Activated naive CD4-positive, alpha-beta T cell treated with anti-CD3 and anti-CD28 coated beads, Interleukin-2, amount 50 U/mL, for 16 hours (primary cell): ENCODE data around the gene RDH5.

ENCODE experiments used
- DNase-seq: peaks from one replicate; pipeline ENCODE4 v3.0.0-alpha.2; 2020

The RDH5 gene

DNA sequence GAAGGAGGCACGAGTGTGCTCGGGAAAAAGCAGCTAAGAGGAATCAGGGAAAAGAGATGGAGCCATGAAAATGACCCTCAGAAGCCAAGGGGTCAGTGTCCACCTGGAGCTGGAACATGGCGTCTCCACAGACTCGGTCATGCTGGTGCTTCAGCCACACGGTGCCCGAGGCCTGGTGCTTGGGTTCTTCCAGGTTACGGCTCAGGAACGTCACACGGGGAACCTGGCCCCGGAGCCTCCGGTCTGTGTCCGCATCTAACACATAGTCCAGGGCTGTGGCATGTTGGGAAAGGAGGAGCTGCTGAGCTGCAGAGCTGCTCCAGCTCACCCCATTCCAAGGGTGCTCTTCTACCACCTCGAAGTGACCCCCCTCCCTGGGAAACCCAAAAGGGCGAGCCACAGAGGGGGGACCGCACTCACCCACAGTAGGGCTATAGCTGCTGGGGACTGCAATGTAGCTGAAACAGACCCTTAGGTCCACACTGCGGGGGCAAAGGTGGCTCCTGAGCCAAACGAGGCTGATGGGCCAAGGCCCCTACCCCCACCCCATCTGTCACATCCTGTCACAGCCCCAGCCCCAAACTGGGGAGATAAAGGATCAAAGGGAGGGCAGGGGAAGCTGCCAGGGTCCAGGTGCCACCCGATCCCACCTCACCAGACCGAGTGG lies 23.3 kb upstream of the RDH5 start:
- no peak for DNase-seq

DNA sequence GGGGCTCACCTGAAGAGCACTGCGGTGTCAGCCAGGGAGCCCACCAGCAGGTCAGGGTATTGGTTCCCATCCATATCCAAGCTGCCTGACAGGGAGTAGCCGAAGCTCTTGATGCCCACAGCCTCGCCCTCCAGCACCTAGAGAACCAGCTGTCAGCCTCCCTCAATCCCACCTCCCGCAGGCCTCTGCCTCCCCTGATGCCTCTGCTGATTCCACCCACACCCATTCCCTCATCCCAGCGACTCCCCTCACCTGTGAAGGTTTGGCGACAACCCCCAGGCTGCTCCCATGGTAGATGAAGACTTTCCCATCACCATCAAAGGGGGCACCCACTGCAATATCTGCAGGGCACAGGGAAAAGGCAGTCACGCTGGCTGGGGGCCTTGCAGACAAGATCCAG lies 22.5 kb upstream of the RDH5 start:
- DNase-seq, result no peak

GRCh38 chr12:55698241-55698955 lies 21.8 kb upstream of the RDH5 start:
- DNase-seq, result no peak

DNA sequence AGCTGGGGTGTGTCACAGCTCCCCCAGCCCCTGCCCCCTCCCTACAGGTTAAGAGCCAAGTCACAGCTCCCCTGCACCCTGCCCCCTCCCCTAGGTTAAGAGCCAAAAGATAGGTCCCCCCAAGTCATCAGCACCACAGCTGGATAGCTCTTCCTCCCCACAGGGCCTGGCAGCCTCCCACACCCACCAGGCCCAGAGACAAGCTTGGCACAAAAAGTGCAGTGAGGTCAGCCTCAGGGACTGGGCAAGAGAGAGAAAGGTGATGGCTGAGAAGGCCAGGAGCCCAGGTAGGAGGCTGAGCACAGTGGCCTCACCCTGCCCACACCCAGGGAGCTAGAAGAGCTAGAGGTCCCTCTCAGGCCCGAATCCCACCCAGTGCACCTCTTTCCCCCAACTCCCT lies 21.2 kb upstream of the RDH5 start:
- DNase-seq, result no peak

GRCh38 chr12:55699471-55700055 lies 20.6 kb upstream of the RDH5 start:
- no peak for DNase-seq

GRCh38 chr12:55700255-55701018 lies 19.8 kb upstream of the RDH5 start:
- DNase-seq, result no peak

DNA sequence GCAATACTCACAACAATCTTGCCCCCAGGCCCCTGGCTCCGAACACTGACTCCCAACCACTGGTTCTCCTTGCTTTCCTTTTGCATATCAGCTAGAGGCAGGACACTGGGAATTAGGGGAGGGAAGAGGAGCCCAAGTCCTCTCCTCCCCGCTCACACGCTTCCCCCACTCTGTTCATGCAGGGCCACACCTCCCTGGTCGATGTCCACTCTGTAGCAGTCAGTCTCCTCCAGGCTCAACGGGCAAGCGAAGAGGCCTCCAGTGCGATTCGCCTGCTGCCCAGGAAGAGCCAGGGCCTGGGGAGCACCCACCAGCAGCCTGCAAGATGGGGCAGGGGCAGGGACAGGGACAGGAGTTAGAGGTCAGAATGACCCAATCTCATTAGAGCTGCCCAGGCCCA lies 17.3 kb upstream of the RDH5 start:
- no peak for DNase-seq

- DNase-seq, result no peak
These were observed 16.9 kb upstream of the RDH5 start for GRCh38 chr12:55703288-55703687.

GRCh38 chr12:55703901-55704761 lies 16.1 kb upstream of the RDH5 start:
- no peak for DNase-seq

GRCh38 chr12:55704824-55705718 lies 15.1 kb upstream of the RDH5 start:
- DNase-seq, result no peak

GRCh38 chr12:55705782-55706402 lies 14.3 kb upstream of the RDH5 start:
- DNase-seq, result no peak

DNA sequence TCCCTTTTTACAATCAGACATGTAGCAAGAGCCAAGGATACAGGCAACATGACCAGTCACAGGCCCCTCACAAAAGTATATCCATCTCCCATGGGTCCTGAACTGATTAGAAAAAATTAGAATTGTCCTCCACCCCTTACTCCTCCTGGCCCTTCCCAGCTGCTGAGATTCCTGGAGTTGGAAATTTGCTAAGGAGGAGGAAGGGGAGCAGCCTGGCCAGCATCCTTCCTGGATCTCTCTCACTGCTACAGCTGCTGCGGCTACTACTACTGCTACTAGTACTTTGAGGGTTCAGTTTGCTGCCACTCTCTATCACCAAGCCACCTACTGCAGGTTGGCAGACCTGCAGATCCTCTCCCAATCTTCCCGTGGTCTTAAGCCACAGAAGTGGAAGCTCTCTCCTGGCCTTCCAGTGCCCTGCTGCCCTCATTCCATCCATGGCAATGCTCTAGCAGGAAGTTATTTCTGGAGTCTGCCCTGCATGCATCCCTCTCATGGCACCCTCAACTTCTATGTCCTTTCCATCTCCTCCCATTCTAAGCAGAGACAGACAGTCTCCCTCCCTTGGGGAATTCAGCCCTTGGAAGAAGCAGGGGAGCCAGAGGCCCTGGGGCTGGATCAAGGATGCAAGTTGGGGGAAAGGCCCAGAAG lies 13.5 kb upstream of the RDH5 start:
- DNase-seq, result no peak

GRCh38 chr12:55707219-55707671 lies 12.9 kb upstream of the RDH5 start:
- DNase-seq, result no peak

DNA sequence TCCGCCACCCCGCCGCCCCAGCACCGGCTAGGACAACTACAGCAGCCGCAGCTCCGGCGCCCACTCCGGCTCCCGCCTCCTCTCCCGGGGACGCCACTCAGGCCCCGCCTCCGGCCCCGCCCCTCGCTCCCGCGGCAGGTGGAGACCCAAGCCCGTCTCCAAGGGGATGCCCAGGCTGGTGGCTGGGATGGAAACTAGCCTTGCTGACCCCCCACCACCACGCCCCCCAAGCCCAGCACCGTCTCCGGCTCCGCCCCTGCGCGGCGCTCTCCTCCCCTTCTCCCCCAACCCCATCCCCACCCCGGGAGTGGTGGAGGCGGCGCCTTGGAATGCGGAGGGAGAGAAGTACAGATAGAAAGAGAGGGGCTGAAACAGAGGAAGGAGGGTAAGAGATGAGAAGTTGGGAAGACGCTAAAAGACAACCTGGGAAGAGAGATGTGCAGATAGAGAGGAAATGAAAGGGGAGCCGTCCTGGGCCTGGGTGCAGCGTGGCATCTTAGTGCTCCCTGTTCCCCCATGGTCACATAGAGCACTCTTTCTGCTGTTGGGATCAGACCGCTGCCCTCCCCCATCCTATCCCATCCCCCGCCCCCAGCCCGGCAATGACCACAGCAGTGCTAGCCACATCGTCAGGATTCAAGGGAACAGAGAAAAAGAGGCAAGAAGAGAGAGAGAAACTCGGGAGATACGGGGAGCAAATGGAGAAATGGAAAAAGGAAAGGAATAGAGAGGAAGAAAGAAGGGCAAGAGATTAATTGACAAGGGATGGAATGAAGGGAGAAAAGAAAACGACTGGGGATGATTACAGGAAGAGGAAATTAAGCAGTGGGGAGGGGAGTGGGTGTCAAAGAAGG lies 12.1 kb upstream of the RDH5 start, which contains the start of gene ITGA7:
Gene ITGA7, minus strand, starts transcription at position 64 of the 854 bp plus-strand sequence. CDS start 222 bp downstream, outside the sequence.
- DNase-seq, result peak; percentile 68

GRCh38 chr12:55708695-55709233 lies 11.4 kb upstream of the RDH5 start:
- DNase-seq, result no peak

GRCh38 chr12:55711786-55712553 lies 8.2 kb upstream of the RDH5 start:
- DNase-seq, result no peak

- no peak for DNase-seq
These were observed 7.3 kb upstream of the RDH5 start for GRCh38 chr12:55712700-55713415.
